ENCODE measurements around the gene LEMD2. TPM values are rescaled to one million over a fixed set of nuclear protein-coding genes. Genes with fewer than 3 reads are reported as not detected.

LEMD2 gene
- total RNA-seq, 4 donors from 2014 or later = 31.0 to 83.3 (median 37.6) TPM

- no peaks in the 10 kb centered on the region for H3K36me3 ChIP-seq
- H3K9me3 ChIP-seq = no peaks in the 10 kb centered on the region
- H3K4me1 ChIP-seq = no peaks in the 10 kb centered on the region
- intact Hi-C loops (cut with DNase I; ENCODE audit: low total_unique reads) = no loop called here
- H3K27ac ChIP-seq = no peak overlapping the region
- no peak for DNase-seq
- H3K4me3 ChIP-seq = no peak overlapping the region
- no peaks in the 10 kb centered on the region for H3K27me3 ChIP-seq
- TF ChIP-seq, protein P1, sequence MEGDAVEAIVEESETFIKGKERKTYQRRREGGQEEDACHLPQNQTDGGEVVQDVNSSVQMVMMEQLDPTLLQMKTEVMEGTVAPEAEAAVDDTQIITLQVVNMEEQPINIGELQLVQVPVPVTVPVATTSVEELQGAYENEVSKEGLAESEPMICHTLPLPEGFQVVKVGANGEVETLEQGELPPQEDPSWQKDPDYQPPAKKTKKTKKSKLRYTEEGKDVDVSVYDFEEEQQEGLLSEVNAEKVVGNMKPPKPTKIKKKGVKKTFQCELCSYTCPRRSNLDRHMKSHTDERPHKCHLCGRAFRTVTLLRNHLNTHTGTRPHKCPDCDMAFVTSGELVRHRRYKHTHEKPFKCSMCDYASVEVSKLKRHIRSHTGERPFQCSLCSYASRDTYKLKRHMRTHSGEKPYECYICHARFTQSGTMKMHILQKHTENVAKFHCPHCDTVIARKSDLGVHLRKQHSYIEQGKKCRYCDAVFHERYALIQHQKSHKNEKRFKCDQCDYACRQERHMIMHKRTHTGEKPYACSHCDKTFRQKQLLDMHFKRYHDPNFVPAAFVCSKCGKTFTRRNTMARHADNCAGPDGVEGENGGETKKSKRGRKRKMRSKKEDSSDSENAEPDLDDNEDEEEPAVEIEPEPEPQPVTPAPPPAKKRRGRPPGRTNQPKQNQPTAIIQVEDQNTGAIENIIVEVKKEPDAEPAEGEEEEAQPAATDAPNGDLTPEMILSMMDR (IDR thresholded peaks at IDR 0.05) = no peak
- TF ChIP-seq POLR2A (IDR thresholded peaks at IDR 0.05) = no peak
These were observed 62.2 kb downstream of the LEMD2 start for GRCh38 chr6:33726696-33727095.

GRCh38 chr6:33725891-33726673 is 62.8 kb downstream of the LEMD2 start:
- H3K36me3 ChIP-seq = no peaks in the 10 kb centered on the region
- TF ChIP-seq POLR2A (IDR thresholded peaks at IDR 0.05) = no peak
- TF ChIP-seq, protein P1 (IDR thresholded peaks at IDR 0.05) = no peak
- no peaks in the 10 kb centered on the region for H3K4me1 ChIP-seq
- H3K4me3 ChIP-seq = no peak overlapping the region
- H3K9me3 ChIP-seq = no peaks in the 10 kb centered on the region
- intact Hi-C loops (cut with DNase I; ENCODE audit: low total_unique reads) = no loop called here
- H3K27ac ChIP-seq = no peak overlapping the region
- H3K27me3 ChIP-seq = no peaks in the 10 kb centered on the region
- no peak for DNase-seq

DNA sequence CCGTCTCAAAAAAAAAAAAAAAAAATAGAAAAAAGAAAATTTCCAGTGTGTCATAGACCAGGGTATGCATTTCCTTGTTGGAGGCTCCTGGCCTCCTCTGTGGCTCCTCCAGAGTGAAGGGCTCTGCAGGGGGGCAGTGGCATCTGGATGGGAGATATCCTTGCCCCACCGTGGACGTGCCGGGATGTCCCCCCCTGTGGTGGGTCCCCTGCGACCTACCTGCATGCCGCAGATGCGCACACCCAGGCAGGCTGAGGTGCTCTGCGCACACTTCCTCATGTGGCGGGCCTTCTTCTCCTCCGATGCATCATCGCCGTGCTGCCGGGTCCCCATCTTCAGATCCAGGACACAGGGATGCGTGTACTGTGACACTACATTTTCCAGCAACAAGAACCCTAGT is 63.7 kb downstream of the LEMD2 start:
- no peak for DNase-seq
- Histone ChIP-seq H3K4me3 (no peak overlapping the region), H3K27ac (no peak overlapping the region), H3K9me3 (no peaks in the 10 kb centered on the region), H3K27me3 (no peaks in the 10 kb centered on the region), H3K4me1 (no peaks in the 10 kb centered on the region), H3K36me3 (no peaks in the 10 kb centered on the region)
- TF ChIP-seq, protein P1 (IDR thresholded peaks at IDR 0.05) = no peak
- TF ChIP-seq POLR2A (IDR thresholded peaks at IDR 0.05) = no peak
- intact Hi-C loops (cut with DNase I; ENCODE audit: low total_unique reads) = no loop called here

DNA sequence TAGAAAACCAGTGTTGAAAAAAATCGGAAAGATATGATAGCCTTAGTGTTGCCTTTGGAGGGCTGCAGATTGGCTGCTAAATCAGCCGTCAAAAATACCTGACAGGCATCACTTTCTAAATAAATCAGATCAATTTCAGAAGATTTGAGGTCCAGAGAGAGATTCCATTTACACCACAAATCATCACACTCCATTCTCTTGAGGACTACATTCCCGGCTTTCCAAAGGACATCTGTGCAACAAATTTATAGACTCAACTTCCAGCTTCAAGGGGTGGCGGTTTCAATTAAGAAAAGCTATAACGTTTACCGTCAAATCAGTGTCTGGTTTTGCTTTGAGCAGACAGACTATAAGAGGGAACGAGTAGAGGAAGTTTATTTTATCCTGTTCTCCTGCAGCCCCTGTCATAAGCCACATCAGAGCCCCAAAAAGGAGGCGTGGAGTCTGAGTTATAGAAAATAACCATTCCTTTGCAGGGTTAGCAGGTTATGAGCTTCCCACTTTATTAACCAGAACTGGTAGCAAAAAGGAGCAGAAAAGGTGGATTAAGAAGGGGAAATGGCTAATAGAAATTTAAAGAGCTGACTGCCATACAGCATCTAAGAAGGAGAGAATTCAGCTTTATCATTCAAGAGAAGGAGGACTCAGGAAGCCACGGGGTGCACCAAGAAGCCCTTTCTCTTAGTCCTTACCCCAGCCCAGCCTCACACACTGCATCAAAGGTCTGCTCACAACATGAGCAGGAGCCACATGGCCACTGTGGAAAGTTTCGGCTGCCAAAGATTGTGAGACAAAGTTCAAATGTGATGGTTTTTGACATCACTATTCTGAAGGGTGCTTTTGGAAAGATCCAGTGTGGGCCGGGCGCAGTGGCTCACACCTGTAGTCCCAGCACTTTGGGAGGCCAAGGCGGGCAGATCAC is 64.6 kb downstream of the LEMD2 start:
- H3K27me3 ChIP-seq = no peaks in the 10 kb centered on the region
- no peak for DNase-seq
- H3K4me3 ChIP-seq = no peak overlapping the region
- intact Hi-C loops (cut with DNase I; ENCODE audit: low total_unique reads) = no loop called here
- no peak for TF ChIP-seq POLR2A (IDR thresholded peaks at IDR 0.05)
- TF ChIP-seq, protein P1 (IDR thresholded peaks at IDR 0.05) = no peak
- H3K36me3 ChIP-seq = no peaks in the 10 kb centered on the region
- no peak overlapping the region for H3K27ac ChIP-seq
- H3K9me3 ChIP-seq = no peaks in the 10 kb centered on the region
- no peaks in the 10 kb centered on the region for H3K4me1 ChIP-seq
